HG02938 (cell line): ENCODE results near the gene OR8K5.
"Not testable (repeated sequence)": the region's sequence is repeated elsewhere in the genome, so short reads cannot be mapped to it uniquely, and the experiment has no call there.

ENCODE experiments used
- ATAC-seq: cut with Tn5 transposase; IDR thresholded peaks from one replicate; pipeline ENCODE4 v1.9.1; 2021; ENCODE audit warnings: mild to moderate bottlenecking, moderate library complexity; ENCODE audit not compliant: unreplicated experiment

Gene OR8K5, protein sequence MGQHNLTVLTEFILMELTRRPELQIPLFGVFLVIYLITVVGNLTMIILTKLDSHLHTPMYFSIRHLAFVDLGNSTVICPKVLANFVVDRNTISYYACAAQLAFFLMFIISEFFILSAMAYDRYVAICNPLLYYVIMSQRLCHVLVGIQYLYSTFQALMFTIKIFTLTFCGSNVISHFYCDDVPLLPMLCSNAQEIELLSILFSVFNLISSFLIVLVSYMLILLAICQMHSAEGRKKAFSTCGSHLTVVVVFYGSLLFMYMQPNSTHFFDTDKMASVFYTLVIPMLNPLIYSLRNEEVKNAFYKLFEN

GRCh38 chr11:56160217-56160616 is at the start of gene OR8K5:
TSS of gene OR8K5 (minus strand) at chr11:56160317. CDS start at chr11:56160317, 0 bp downstream.
- ATAC-seq: no peak

DNA sequence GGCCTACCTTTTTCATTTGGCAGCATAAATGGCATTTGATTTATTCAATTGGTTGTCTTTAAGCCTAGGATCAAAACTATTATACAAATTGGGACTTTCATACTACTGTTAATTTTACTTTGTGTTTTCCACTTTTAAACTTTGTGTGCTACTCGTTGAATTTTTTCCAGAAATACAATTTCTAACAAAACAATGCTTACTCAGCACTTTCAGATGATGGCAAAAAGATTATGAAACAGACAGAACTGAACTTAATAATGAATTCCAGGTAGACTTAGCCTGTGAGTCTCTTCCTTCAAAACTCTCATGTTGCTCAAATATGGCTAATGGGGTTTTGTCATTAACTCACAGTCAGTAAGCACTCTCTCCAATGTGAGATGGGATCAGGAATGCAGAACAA is 47.7 kb upstream of the OR8K5 start:
- no peak for ATAC-seq

- no peak for ATAC-seq
Measured at GRCh38 chr11:56197367-56197766, 37.2 kb upstream of the OR8K5 start.

GRCh38 chr11:56196705-56197104 is 36.6 kb upstream of the OR8K5 start:
- no peak for ATAC-seq

GRCh38 chr11:56188602-56189001 is 28.5 kb upstream of the OR8K5 start:
- no peak for ATAC-seq

GRCh38 chr11:56183459-56183858 is 23.3 kb upstream of the OR8K5 start:
- no peak for ATAC-seq

GRCh38 chr11:56176318-56176717 is 16.2 kb upstream of the OR8K5 start, which contains the start of gene OR5J2:
TSS of gene OR5J2 (plus strand) at chr11:56176618. CDS start at chr11:56176618, 0 bp downstream.
- ATAC-seq: no peak

- ATAC-seq: no peak
Measured at GRCh38 chr11:56172256-56172830, 12.2 kb upstream of the OR8K5 start.

GRCh38 chr11:56163804-56164203 is 3.7 kb upstream of the OR8K5 start:
- ATAC-seq: no peak

- ATAC-seq: no peak
Measured at GRCh38 chr11:56152333-56152732, 7.8 kb downstream of the OR8K5 start.

GRCh38 chr11:56151376-56151775 is 8.7 kb downstream of the OR8K5 start:
- ATAC-seq: no peak

- not testable (repeated sequence) for ATAC-seq
Measured at GRCh38 chr11:56143681-56144080, 16.4 kb downstream of the OR8K5 start.

- no peak for ATAC-seq
Measured at GRCh38 chr11:56140151-56140661, 19.9 kb downstream of the OR8K5 start, which contains the start of gene OR8J3. TSS of gene OR8J3 (minus strand) at chr11:56140201. CDS start at chr11:56137718, 2,483 bp downstream.

GRCh38 chr11:56122073-56122472 is 38.0 kb downstream of the OR8K5 start, which contains the start of gene OR8H3:
TSS of gene OR8H3 (plus strand) at chr11:56122373. CDS start at chr11:56122373, 0 bp downstream.
- no peak for ATAC-seq
